SK-N-SH (cell line): ENCODE results near the gene PCNX2. TPM values are rescaled to one million over a fixed set of nuclear protein-coding genes. Genes with fewer than 3 reads are reported as not detected.

Experiments used
- CTCF ChIA-PET: fragments of 300-600, 350-600 bp; formaldehyde crosslinking; extraction: SDS; loops from one replicate; lab custom pipeline; 2021; lab: Yijun Ruan, JAX
- POLR2A ChIA-PET: fragments of 350-600 bp; sonication (Branson Sonifier 250); formaldehyde crosslinking; extraction: SDS; loops from one replicate; lab custom pipeline; 2020; ENCODE audit warnings: antibody characterized with exemption, inconsistent platforms; lab: Yijun Ruan, JAX
- DNase-seq: peaks from one replicate; pipeline ENCODE4 v3.0.0; 2012
- H2AFZ ChIP-seq: fragments of 200-600 bp; sonication (generic); 2 replicates; pipeline ENCODE4 v1.8.1; 2016; ENCODE audit warnings: antibody characterized with exemption, mild to moderate bottlenecking, low read depth
- H3F3A ChIP-seq: fragments of 200-600 bp; sonication (generic); replicated peaks from 2 replicates; pipeline ENCODE3; 2016; ENCODE audit warnings: antibody characterized with exemption, mild to moderate bottlenecking; ENCODE audit not compliant: insufficient read depth
- H3K27ac ChIP-seq, 2 experiments: fragments of 200-500 bp in 1 of 2; fragments of 200-600 bp in 1 of 2; sonication (Bioruptor generic) in 1 of 2; sonication (generic), shearing (Covaris generic) in 1 of 2; 2 replicates each; pipeline versions ENCODE4 v1.5.1 to v1.6.1; 2014 to 2016; ENCODE audit warnings: low read depth in 2 of 2, inconsistent platforms in 1 of 2, low read length in 1 of 2, mild to moderate bottlenecking in 1 of 2, mixed read lengths in 1 of 2
- H3K27me3 ChIP-seq: fragments of 200-600 bp; sonication (generic), shearing (Covaris generic); 2 replicates; pipeline ENCODE4 v1.6.1; 2016; ENCODE audit warnings: mixed run types; ENCODE audit not compliant: insufficient read depth
- H3K36me3 ChIP-seq, 2 experiments: fragments of 200-500 bp in 1 of 2; fragments of 200-600 bp in 1 of 2; sonication (Bioruptor generic) in 1 of 2; sonication (generic) in 1 of 2; replicated peaks in 1 of 2; 2 replicates each; pipeline versions ENCODE3 to v1.5.1; 2014 to 2016; ENCODE audit warnings: low read length in 1 of 2, mild to moderate bottlenecking in 1 of 2; ENCODE audit not compliant: insufficient read depth in 2 of 2, control insufficient read depth in 1 of 2
- H3K4me1 ChIP-seq, 2 experiments: fragments of 200-500 bp in 1 of 2; fragments of 200-600 bp in 1 of 2; sonication (Bioruptor generic) in 1 of 2; sonication (generic), shearing (Covaris generic) in 1 of 2; 2 replicates each; pipeline versions ENCODE4 v1.5.1 to v1.6.1; 2014 to 2016; ENCODE audit warnings: low read depth in 1 of 2, low read length in 1 of 2, mixed run types in 1 of 2; ENCODE audit not compliant: insufficient read depth in 2 of 2, control insufficient read depth in 1 of 2
- H3K4me2 ChIP-seq: fragments of 200-600 bp; sonication (generic), shearing (Covaris generic); 2 replicates; pipeline ENCODE4 v1.6.1; 2017; ENCODE audit warnings: mixed run types
- H3K4me3 ChIP-seq, 2 experiments: fragments of 200-500 bp in 1 of 2; fragments of 200-600 bp in 1 of 2; sonication (Bioruptor generic) in 1 of 2; sonication (generic), shearing (Covaris generic) in 1 of 2; 2 replicates each; pipeline versions ENCODE4 v1.5.1 to v1.8.1; 2014 to 2016; ENCODE audit warnings: low read depth in 2 of 2, inconsistent platforms in 1 of 2, low read length in 1 of 2, mild to moderate bottlenecking in 1 of 2, mixed read lengths in 1 of 2, moderate library complexity in 1 of 2
- H3K79me2 ChIP-seq: fragments of 200-600 bp; sonication (generic); 2 replicates; pipeline ENCODE4 v1.8.1; 2017; ENCODE audit warnings: mild to moderate bottlenecking; ENCODE audit not compliant: insufficient read depth
- H3K9ac ChIP-seq: fragments of 200-600 bp; sonication (generic); 2 replicates; pipeline ENCODE4 v1.6.1; 2017; ENCODE audit warnings: mixed run types
- H3K9me2 ChIP-seq: fragments of 200-600 bp; sonication (generic); 2 replicates; pipeline ENCODE4 v1.6.1; 2017; ENCODE audit warnings: mixed run types
- H3K9me3 ChIP-seq: fragments of 200-600 bp; sonication (generic); 2 replicates; pipeline ENCODE4 v1.6.1; 2017; ENCODE audit warnings: mixed run types, mild to moderate bottlenecking, moderate library complexity
- H4K20me1 ChIP-seq: fragments of 200-600 bp; sonication (generic); 2 replicates; pipeline ENCODE4 v1.6.1; 2017; ENCODE audit warnings: mild to moderate bottlenecking, mixed run types; ENCODE audit not compliant: insufficient read depth
- RAD21 ChIP-seq: IDR thresholded peaks from 2 replicates; pipeline ENCODE4 v1.6.1; 2012; ENCODE audit warnings: mild to moderate bottlenecking, low read length
- RCOR1 ChIP-seq: fragments of 150-350 bp; IDR thresholded peaks from 2 replicates; pipeline ENCODE4 v1.6.1; 2017; ENCODE audit warnings: antibody characterized with exemption, low read length
- RXRA ChIP-seq: IDR thresholded peaks from 2 replicates; pipeline ENCODE4 v1.4.0; 2012; ENCODE audit warnings: low read depth, mild to moderate bottlenecking, borderline replicate concordance
- SMC3 ChIP-seq: IDR thresholded peaks from 2 replicates; pipeline ENCODE4 v1.6.1; 2012; ENCODE audit warnings: low read depth, low read length, improper control_type of control experiment
- TCF12 ChIP-seq: IDR thresholded peaks from 2 replicates; pipeline ENCODE4 v1.4.0; 2012
- YY1 ChIP-seq: IDR thresholded peaks from 2 replicates; pipeline ENCODE4 v1.4.0; 2012; ENCODE audit warnings: low read depth, mild to moderate bottlenecking
- WGBS: methylation state at CpG from one replicate; pipeline ENCODE4 v1.1.6; 2017; ENCODE audit warnings: low lambda C conversion rate; 5-methylcytosine and 5-hydroxymethylcytosine counted together
- polyA plus RNA-seq, 3 experiments: library from polyadenylated mRNA; depleted of rRNA; stranded (reverse); fragments of >200 nt; gene quantifications; 2 replicates each; pipeline ENCODE4 v1.2.3, GENCODE V29; 2012
- TF ChIP-seq, protein P1 (sequence below): fragments of 200-600 bp; sonication (generic); IDR thresholded peaks from 2 replicates; pipeline ENCODE4 v1.6.1; 2017; ENCODE audit warnings: antibody characterized with exemption, mild to moderate bottlenecking, moderate library complexity
- TF ChIP-seq, protein P2 (sequence below): IDR thresholded peaks from 2 replicates; pipeline ENCODE4 v1.4.0; 2012; ENCODE audit warnings: low read depth

PCNX2 gene
- polyA plus RNA-seq, 1 of the 3 experiments (the other 2 are of a cell fraction), result 10.6 TPM

DNA sequence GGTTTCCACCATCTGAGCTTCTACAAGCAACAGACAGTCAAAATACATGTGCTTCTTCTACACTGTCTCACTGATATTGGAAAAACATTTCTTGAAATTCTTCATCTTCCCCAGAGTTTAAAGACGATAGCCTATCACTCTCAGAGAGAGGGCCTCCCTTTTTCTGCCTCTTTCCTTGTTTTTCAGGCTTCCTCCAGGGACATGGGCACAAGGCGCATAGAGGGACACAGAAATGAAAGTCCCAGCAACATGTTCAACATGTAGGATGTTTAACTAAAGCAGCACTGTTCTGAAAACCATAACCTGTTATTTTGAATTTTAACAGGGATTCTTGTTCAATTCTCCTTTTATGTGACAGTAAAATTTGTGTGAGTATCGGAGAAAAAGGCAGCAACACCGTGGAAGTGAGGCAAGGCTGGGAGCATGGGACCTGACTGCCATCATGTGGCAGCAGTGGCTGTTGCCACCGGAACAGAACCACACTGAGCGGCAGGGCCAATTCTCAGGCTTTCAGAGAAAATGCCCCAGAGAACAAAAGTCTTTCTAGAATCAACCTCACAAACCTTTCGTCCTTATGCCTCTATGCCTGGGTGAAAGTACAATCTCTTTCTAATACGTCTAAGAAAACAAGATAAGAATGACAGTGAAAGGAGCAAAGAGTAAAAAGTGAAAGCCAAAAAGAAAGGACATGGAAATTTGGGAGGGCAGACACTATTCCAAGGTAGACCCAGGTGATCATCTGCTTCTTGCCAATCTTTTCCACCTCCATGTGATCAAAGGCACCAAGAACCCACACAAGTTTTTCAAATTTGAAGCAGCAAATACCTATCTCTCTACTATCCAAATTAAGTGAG is 54.5 kb downstream of the PCNX2 start:
- Histone ChIP-seq H3K27me3 (no peaks in the 10 kb centered on the region), H3K79me2 (no peaks in the 10 kb centered on the region), H2AFZ (no peak overlapping the region), H3K36me3 (peaks cover 0 to 23% of the 10 kb centered on the region in 2 experiments), H3F3A (no peaks in the 10 kb centered on the region), H3K9me3 (no peaks in the 10 kb centered on the region), H3K4me3 (no peak overlapping the region; a peak in 1 of 4 replicates), H4K20me1 (no peaks in the 10 kb centered on the region), H3K9me2 (no peaks in the 10 kb centered on the region), H3K4me2 (no peak overlapping the region), H3K27ac (peak overlapping the region in 1 of 2 experiments; percentile 50; a peak in 2 of 4 replicates), H3K9ac (no peak overlapping the region), H3K4me1 (peaks cover 0 to 11% of the 10 kb centered on the region in 2 experiments; a peak in 2 of 4 replicates)
- CTCF ChIA-PET, result interaction anchor here (0.6 to 1.5 kb wide), 15 partner anchors 8 to 611 kb away, joined by 3 to 5 read pairs (median 3); partner anchors contain the start of gene SIPA1L2
- TF ChIP-seq YY1 (no peak), RCOR1 (no peak), RXRA (no peak), SMC3 (peak; percentile 54), RAD21 (peak; percentile 90)
- TF ChIP-seq, protein P1, sequence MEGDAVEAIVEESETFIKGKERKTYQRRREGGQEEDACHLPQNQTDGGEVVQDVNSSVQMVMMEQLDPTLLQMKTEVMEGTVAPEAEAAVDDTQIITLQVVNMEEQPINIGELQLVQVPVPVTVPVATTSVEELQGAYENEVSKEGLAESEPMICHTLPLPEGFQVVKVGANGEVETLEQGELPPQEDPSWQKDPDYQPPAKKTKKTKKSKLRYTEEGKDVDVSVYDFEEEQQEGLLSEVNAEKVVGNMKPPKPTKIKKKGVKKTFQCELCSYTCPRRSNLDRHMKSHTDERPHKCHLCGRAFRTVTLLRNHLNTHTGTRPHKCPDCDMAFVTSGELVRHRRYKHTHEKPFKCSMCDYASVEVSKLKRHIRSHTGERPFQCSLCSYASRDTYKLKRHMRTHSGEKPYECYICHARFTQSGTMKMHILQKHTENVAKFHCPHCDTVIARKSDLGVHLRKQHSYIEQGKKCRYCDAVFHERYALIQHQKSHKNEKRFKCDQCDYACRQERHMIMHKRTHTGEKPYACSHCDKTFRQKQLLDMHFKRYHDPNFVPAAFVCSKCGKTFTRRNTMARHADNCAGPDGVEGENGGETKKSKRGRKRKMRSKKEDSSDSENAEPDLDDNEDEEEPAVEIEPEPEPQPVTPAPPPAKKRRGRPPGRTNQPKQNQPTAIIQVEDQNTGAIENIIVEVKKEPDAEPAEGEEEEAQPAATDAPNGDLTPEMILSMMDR, result peak; percentile 64
- 78% methylated on average over 8 of the region's 8 CpGs for WGBS
- POLR2A ChIA-PET, result no interaction called here
- DNase-seq, result peak; percentile 53

DNA sequence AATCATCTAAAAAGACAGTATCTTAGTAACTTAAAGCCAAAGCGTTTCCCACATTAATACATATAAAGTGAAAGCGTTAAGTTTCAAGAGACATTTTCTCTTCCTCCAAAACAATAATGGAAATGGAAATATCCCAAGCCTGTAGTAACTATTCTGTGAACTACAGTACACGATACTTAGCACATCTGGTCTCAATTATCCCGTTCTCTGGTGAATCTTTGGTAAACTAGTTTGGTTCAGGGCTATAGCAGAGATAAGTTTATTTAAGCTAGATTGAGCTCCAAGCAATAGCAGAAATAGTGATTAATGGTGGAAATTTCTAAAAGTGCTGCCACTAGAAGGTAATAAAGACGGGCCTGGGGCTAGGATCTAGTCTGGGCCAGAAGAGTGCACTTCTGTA is 55.2 kb downstream of the PCNX2 start:
- ChIA-PET CTCF (interaction anchor here (0.7 to 1.4 kb wide), 12 partner anchors 9 to 611 kb away, joined by 3 to 4 read pairs (median 3); partner anchors contain the start of gene SIPA1L2), POLR2A (no interaction called here)

More for the DNA sequence above, 55.2 kb downstream of the PCNX2 start:
- Histone ChIP-seq H3K36me3 (peaks cover 0 to 25% of the 10 kb centered on the region in 2 experiments), H3K27ac (peak overlapping the region in 1 of 2 experiments; percentile 50; a peak in 2 of 4 replicates), H3F3A (no peaks in the 10 kb centered on the region), H3K9ac (no peak overlapping the region), H2AFZ (no peak overlapping the region), H3K9me2 (no peaks in the 10 kb centered on the region), H3K9me3 (no peaks in the 10 kb centered on the region), H4K20me1 (no peaks in the 10 kb centered on the region), H3K4me3 (no peak overlapping the region), H3K27me3 (no peaks in the 10 kb centered on the region), H3K4me2 (no peak overlapping the region), H3K79me2 (no peaks in the 10 kb centered on the region), H3K4me1 (peaks cover 0 to 11% of the 10 kb centered on the region in 2 experiments; a peak in 2 of 4 replicates)
- TF ChIP-seq, protein P2, sequence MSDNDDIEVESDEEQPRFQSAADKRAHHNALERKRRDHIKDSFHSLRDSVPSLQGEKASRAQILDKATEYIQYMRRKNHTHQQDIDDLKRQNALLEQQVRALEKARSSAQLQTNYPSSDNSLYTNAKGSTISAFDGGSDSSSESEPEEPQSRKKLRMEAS, result no peak
- peak; percentile 65; the same call in 1 of the 2 replicates for TF ChIP-seq TCF12
- peak; percentile 10 for DNase-seq
- WGBS, result 74% methylated on average over 5 of the region's 5 CpGs
